Activated naive CD8-positive, alpha-beta T cell treated with anti-CD3 and anti-CD28 coated beads for 36 hours (primary cell): ENCODE data around the gene SYCP2. TPM values are rescaled to one million over a fixed set of nuclear protein-coding genes. Genes with fewer than 3 reads are reported as not detected.

ENCODE experiments used
- DNase-seq: peaks from one replicate; pipeline ENCODE4 v3.0.0; 2021
- H3K27ac Mint-ChIP-seq: one replicate; pipeline ENCODE4 v1.8.0; 2022; ENCODE audit warnings: mild to moderate bottlenecking, moderate library complexity, mixed read lengths
- H3K27me3 Mint-ChIP-seq: one replicate; pipeline ENCODE4 v1.8.0; 2022; ENCODE audit warnings: mild to moderate bottlenecking, mixed read lengths
- H3K36me3 Mint-ChIP-seq: one replicate; pipeline ENCODE4 v1.8.0; 2021; ENCODE audit warnings: mild to moderate bottlenecking, mixed read lengths
- H3K4me1 Mint-ChIP-seq: one replicate; pipeline ENCODE4 v1.8.0; 2021; ENCODE audit warnings: mixed read lengths
- H3K4me3 Mint-ChIP-seq: one replicate; pipeline ENCODE4 v1.8.0; 2022; ENCODE audit warnings: mild to moderate bottlenecking, moderate library complexity, mixed read lengths
- H3K9me3 Mint-ChIP-seq: one replicate; pipeline ENCODE4 v1.8.0; 2022; ENCODE audit warnings: mixed read lengths
- total RNA-seq, 2 experiments: library from RNA; stranded (reverse); gene quantifications; one replicate each; pipeline ENCODE4 v1.2.3, GENCODE V29; 2021

Gene SYCP2
- total RNA-seq, 2 experiments from 2014 or later: 2.9 to 3.2 TPM

GRCh38 chr20:59850018-59850641 is 83.3 kb downstream of the SYCP2 start:
- Mint-ChIP-seq H3K4me3 (no peak overlapping the region), H3K4me1 (no peaks in the 10 kb centered on the region)

GRCh38 chr20:59848182-59848581 is 85.3 kb downstream of the SYCP2 start:
- no peak for DNase-seq
- Mint-ChIP-seq H3K4me3 (no peak overlapping the region), H3K36me3 (no peaks in the 10 kb centered on the region), H3K27me3 (peaks cover 5% of the 10 kb centered on the region), H3K4me1 (no peaks in the 10 kb centered on the region), H3K27ac (no peak overlapping the region), H3K9me3 (no peaks in the 10 kb centered on the region)

More at GRCh38 chr20:59850018-59850641, 83.3 kb downstream of the SYCP2 start:
- H3K9me3 Mint-ChIP-seq: no peaks in the 10 kb centered on the region
- H3K27me3 Mint-ChIP-seq: no peaks in the 10 kb centered on the region
- no peaks in the 10 kb centered on the region for H3K36me3 Mint-ChIP-seq
- no peak for DNase-seq
- no peak overlapping the region for H3K27ac Mint-ChIP-seq

- Mint-ChIP-seq H3K9me3 (no peaks in the 10 kb centered on the region), H3K27ac (no peak overlapping the region), H3K4me3 (no peak overlapping the region), H3K27me3 (peaks cover 11% of the 10 kb centered on the region), H3K4me1 (no peaks in the 10 kb centered on the region), H3K36me3 (no peaks in the 10 kb centered on the region)
- DNase-seq: no peak
Measured at GRCh38 chr20:59845472-59845871, 88.0 kb downstream of the SYCP2 start.

- H3K27me3 Mint-ChIP-seq: peaks cover 35% of the 10 kb centered on the region
- H3K4me3 Mint-ChIP-seq: no peak overlapping the region
- no peaks in the 10 kb centered on the region for H3K4me1 Mint-ChIP-seq
- no peaks in the 10 kb centered on the region for H3K36me3 Mint-ChIP-seq
- H3K9me3 Mint-ChIP-seq: no peaks in the 10 kb centered on the region
- H3K27ac Mint-ChIP-seq: no peak overlapping the region
- DNase-seq: no peak
Measured at GRCh38 chr20:59839400-59839799, 94.0 kb downstream of the SYCP2 start.

- Mint-ChIP-seq H3K36me3 (no peaks in the 10 kb centered on the region), H3K4me1 (no peaks in the 10 kb centered on the region), H3K27me3 (peaks cover 29% of the 10 kb centered on the region), H3K9me3 (no peaks in the 10 kb centered on the region), H3K4me3 (no peak overlapping the region), H3K27ac (no peak overlapping the region)
- no peak for DNase-seq
Measured at GRCh38 chr20:59837623-59838394, 95.6 kb downstream of the SYCP2 start.

GRCh38 chr20:59836767-59837166 is 96.7 kb downstream of the SYCP2 start:
- DNase-seq: no peak
- H3K9me3 Mint-ChIP-seq: no peaks in the 10 kb centered on the region
- H3K27ac Mint-ChIP-seq: no peak overlapping the region
- no peaks in the 10 kb centered on the region for H3K4me1 Mint-ChIP-seq
- H3K36me3 Mint-ChIP-seq: no peaks in the 10 kb centered on the region
- H3K4me3 Mint-ChIP-seq: no peak overlapping the region
- H3K27me3 Mint-ChIP-seq: peaks cover 27% of the 10 kb centered on the region

- Mint-ChIP-seq H3K4me3 (no peak overlapping the region), H3K4me1 (no peaks in the 10 kb centered on the region), H3K27ac (no peak overlapping the region), H3K27me3 (peaks cover 27% of the 10 kb centered on the region), H3K9me3 (no peaks in the 10 kb centered on the region), H3K36me3 (no peaks in the 10 kb centered on the region)
- DNase-seq: no peak
Measured at GRCh38 chr20:59835448-59836395, 97.7 kb downstream of the SYCP2 start.

- no peaks in the 10 kb centered on the region for H3K4me1 Mint-ChIP-seq
- H3K4me3 Mint-ChIP-seq: no peak overlapping the region
- no peak overlapping the region for H3K27ac Mint-ChIP-seq
- DNase-seq: no peak
- H3K36me3 Mint-ChIP-seq: no peaks in the 10 kb centered on the region
- peaks cover 27% of the 10 kb centered on the region for H3K27me3 Mint-ChIP-seq
- H3K9me3 Mint-ChIP-seq: no peaks in the 10 kb centered on the region
Measured at GRCh38 chr20:59835057-59835447, 98.4 kb downstream of the SYCP2 start.

- no peak overlapping the region for H3K27ac Mint-ChIP-seq
- H3K9me3 Mint-ChIP-seq: no peaks in the 10 kb centered on the region
- H3K4me1 Mint-ChIP-seq: no peaks in the 10 kb centered on the region
- no peak for DNase-seq
- no peak overlapping the region for H3K4me3 Mint-ChIP-seq
- peaks cover 34% of the 10 kb centered on the region for H3K27me3 Mint-ChIP-seq
- no peaks in the 10 kb centered on the region for H3K36me3 Mint-ChIP-seq
Measured at GRCh38 chr20:59832406-59833363, 100.8 kb downstream of the SYCP2 start.

- H3K9me3 Mint-ChIP-seq: no peaks in the 10 kb centered on the region
- H3K27me3 Mint-ChIP-seq: peaks cover 34% of the 10 kb centered on the region
- H3K4me3 Mint-ChIP-seq: no peak overlapping the region
- no peaks in the 10 kb centered on the region for H3K36me3 Mint-ChIP-seq
- no peak overlapping the region for H3K27ac Mint-ChIP-seq
- no peak for DNase-seq
- H3K4me1 Mint-ChIP-seq: no peaks in the 10 kb centered on the region
Measured at GRCh38 chr20:59831916-59832270, 101.5 kb downstream of the SYCP2 start.

- H3K36me3 Mint-ChIP-seq: no peaks in the 10 kb centered on the region
- H3K27ac Mint-ChIP-seq: no peak overlapping the region
Measured at GRCh38 chr20:59831024-59831915, 102.2 kb downstream of the SYCP2 start.

GRCh38 chr20:59830665-59831023 is 102.8 kb downstream of the SYCP2 start:
- Mint-ChIP-seq H3K4me3 (no peak overlapping the region), H3K27me3 (peaks cover 22% of the 10 kb centered on the region), H3K36me3 (no peaks in the 10 kb centered on the region), H3K27ac (no peak overlapping the region), H3K9me3 (no peaks in the 10 kb centered on the region), H3K4me1 (no peaks in the 10 kb centered on the region)
- no peak for DNase-seq

More at GRCh38 chr20:59831024-59831915, 102.2 kb downstream of the SYCP2 start:
- DNase-seq: no peak
- Mint-ChIP-seq H3K9me3 (no peaks in the 10 kb centered on the region), H3K4me3 (no peak overlapping the region), H3K4me1 (no peaks in the 10 kb centered on the region), H3K27me3 (peaks cover 28% of the 10 kb centered on the region)

GRCh38 chr20:59829786-59830664 is 103.4 kb downstream of the SYCP2 start:
- Mint-ChIP-seq H3K4me3 (no peak overlapping the region), H3K4me1 (no peaks in the 10 kb centered on the region), H3K9me3 (no peaks in the 10 kb centered on the region), H3K27ac (no peak overlapping the region), H3K27me3 (peaks cover 19% of the 10 kb centered on the region), H3K36me3 (no peaks in the 10 kb centered on the region)
- DNase-seq: no peak
